Activated CD4-positive, alpha-beta T cell treated with anti-CD3 and anti-CD28 coated beads, Interleukin-2, amount 50 U/mL, for 48 hours (primary cell): ENCODE measurements around the gene RPA3.
"Not testable (repeated sequence)": the region's sequence is repeated elsewhere in the genome, so short reads cannot be mapped to it uniquely, and the experiment has no call there.

Experiments used
- DNase-seq, 2 experiments: peaks; one replicate each; pipeline ENCODE4 v3.0.0-alpha.2; 2020

The RPA3 gene

DNA sequence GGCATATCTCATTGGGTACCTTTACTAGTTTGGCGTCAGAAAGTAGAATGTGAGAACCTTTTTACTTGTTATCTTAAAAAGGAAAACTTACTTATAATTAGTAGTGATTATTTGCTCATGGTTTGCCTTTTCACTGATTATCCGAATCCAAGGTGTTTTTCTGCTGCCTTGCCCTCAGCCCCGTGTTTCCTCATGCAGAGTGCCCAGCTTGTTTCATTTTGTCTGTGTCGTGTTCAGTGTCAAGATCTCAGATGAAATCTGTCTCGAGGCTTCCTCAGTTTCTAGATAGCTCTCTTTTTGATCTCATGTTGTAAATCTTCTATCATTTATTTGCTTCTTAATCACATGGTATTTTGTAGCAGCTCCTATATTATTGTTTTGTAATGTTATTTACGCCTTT lies 30.1 kb downstream of the RPA3 start:
- no peak for DNase-seq

- no peak for DNase-seq
These were observed 30.6 kb downstream of the RPA3 start for GRCh38 chr7:7687800-7688199.

GRCh38 chr7:7686811-7687508 lies 31.4 kb downstream of the RPA3 start:
- no peak for DNase-seq

GRCh38 chr7:7682861-7683260 lies 35.5 kb downstream of the RPA3 start:
- DNase-seq: no peak

GRCh38 chr7:7681936-7682329 lies 36.5 kb downstream of the RPA3 start:
- DNase-seq: no peak

- DNase-seq: peak in 1 of 2 experiments; percentile 21
These were observed 37.0 kb downstream of the RPA3 start for GRCh38 chr7:7681191-7681935.

DNA sequence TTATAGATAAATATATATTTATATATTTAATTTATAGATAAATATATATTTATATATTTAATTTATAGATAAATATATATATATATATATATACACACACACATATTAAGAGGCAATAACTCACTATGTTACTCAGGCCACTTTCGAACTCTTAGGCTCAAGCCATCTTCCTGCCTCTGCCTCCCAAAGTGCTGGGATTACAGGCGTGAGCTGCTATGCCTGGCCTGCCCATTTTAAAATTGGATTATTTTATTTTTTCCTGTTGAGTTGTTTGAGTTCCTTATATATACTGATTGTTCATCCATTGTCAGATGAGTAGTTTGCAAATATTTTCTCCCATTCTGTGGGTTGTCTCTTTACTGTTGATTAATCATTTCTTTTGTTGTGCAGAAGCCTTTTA lies 38.8 kb downstream of the RPA3 start:
- DNase-seq: not testable (repeated sequence)

DNA sequence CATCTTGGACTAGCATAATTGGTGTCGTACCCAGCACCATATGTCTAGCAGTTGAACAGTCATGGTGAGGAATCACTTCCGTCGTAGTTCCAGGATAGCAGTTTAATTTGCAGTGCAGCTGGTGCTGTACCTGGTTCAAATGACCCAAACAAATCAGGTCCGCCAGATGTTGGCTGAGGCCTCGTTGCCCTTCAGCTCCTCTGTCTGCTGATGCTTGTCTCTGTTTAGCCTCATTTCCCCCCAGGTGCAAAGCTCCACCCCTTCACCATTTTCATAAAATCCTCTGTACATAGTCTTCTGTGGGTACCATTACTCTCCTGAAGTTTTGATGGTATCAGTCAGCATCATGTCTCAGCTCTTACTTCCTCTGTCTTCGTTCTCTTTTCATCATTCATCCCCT lies 42.7 kb downstream of the RPA3 start:
- no peak for DNase-seq

DNA sequence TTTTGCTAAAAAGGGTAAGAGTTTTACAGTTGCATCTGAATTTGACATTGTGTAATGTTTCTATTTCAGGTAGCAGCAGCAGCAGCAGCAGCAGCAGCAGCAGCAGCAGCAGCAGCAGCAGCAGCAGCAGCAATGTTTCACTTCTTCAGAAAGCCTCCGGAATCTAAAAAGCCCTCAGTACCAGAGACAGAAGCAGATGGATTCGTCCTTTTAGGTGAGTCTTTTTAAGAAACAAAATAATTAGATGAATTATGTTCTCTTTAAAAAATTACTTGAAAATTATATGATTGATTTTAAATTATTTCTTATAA lies 45.2 kb downstream of the RPA3 start:
- no peak for DNase-seq

GRCh38 chr7:7672545-7673239 lies 45.7 kb downstream of the RPA3 start:
- peak; percentile 12 to 30 for DNase-seq

DNA sequence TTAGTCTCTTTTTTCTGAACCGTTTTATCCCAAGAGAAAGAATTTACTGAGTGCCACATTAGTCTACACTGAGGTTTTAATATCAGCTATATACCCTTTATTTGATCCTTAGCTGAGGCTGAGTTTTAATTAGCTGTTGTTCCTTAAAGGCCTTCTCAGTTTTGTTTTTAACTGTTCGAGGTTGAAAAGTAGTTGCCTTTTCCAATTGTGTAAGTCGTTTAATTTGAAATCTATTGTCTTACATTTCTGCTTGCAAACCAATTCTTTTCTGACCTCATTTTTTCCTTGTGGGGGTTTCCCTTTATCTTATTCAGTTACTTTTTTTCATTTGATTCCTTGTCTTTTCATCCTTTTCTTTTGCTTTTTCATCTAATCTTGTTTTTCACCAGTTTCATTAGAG lies 47.0 kb downstream of the RPA3 start:
- no peak for DNase-seq

DNA sequence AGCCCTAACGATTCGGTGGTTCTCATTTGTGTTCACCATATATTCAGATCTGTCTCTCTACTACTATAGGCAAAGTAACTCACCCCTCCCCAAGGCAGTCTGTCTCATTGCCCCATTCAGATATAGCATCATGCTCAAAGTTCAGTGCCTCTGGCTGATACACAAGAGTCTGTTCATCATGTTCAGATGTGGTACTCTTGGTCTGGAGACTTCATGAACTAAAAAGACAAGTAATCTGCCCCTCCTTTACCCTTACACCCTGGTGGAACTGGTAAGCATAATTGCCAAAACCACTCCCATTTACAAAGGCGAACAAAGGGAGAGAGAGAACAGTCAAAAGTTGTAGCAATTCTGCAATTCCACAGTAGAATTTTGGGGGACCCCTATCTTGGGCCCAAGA lies 47.9 kb downstream of the RPA3 start:
- no peak for DNase-seq

- no peak for DNase-seq
These were observed 49.7 kb downstream of the RPA3 start for GRCh38 chr7:7668706-7669105.

DNA sequence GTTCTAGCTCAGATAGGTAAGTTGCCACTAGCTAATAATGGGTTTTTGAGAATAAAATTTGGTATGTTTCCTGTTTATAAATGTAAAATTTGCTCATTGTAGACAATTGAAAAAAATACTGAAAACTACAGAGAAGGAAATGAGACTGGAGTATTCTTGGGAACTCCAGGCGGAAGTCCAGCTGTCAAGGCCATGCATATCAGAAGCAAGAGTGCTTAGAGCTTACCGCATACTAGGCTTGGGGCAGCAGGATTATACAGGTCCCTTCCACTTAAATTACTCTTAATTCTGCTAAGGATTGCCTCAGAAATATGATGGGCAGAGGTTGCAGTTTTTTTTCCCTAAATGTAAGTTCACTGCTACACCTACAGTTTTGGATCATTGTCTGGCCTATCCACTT lies 51.2 kb downstream of the RPA3 start:
- DNase-seq: no peak

GRCh38 chr7:7665031-7665430 lies 53.4 kb downstream of the RPA3 start:
- DNase-seq: no peak

DNA sequence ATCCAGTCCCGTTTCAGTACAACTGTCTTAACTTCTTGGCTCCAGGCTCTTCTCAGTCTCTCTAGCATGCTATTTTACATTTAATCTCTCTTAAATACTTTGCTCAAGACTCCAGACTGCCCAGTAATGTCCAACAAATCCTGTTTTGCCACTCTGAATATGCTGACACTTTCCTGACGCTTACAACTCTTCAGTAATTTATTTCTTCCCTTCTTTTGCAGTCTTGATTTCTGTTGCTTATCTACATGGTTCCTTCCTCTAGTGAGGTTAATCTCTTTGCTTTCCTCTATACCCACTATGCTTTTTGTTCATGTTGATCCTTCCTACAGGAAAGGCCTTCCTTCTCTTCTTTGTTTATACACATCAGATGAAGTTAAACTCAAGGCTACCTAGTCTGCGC lies 54.1 kb downstream of the RPA3 start:
- no peak for DNase-seq

DNA sequence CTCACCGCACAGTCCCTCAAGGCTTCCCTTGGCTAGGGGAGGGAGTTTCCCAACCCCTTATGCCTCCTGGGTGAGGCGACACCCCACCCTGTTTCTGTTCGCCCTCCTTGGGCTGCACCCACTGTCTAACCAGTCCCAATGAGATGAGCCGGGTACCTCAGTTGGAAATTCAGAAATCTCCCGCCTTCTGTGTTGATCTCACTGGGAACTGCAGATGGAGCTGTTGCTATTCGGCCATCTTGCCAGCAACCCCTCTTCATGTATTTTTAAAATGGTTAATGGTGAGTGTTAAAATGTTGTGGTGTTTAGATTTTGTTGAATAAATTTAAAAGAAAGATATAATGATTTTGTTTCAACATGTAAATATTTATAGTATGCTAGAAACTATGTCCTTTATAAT lies 55.9 kb downstream of the RPA3 start:
- no peak for DNase-seq

GRCh38 chr7:7656459-7656858 lies 61.9 kb downstream of the RPA3 start:
- not testable (repeated sequence) for DNase-seq

- no peak for DNase-seq
These were observed 63.3 kb downstream of the RPA3 start for GRCh38 chr7:7654964-7655715.

DNA sequence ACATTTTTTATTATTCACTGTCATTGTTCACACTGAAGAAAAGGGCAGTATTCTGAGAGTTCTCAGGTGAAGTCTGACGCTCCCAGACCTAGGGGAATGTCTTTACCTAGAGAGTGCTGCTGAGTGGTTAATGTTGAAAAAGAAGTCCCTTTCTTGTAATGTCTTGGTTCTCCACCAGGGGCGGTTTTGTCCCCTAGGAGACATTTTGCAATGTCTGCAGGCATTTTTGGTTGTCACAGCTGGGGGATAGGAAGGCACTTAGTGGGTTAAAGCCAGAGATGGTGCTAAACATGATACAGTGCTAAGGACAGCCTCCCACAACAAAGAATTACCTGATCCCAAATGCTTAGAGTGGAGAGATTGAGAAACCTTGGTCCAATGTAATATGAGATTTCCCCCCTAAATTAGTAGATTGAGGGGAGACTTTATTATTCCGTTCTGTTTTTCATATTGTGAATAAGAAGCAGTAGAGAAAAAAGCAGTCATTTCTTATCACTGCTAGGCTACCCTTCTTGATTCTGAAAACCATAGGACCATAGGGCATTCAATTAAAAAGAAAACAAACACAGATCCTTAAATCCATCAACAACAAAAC lies 64.7 kb downstream of the RPA3 start:
- peak; percentile 16 to 30 for DNase-seq

DNA sequence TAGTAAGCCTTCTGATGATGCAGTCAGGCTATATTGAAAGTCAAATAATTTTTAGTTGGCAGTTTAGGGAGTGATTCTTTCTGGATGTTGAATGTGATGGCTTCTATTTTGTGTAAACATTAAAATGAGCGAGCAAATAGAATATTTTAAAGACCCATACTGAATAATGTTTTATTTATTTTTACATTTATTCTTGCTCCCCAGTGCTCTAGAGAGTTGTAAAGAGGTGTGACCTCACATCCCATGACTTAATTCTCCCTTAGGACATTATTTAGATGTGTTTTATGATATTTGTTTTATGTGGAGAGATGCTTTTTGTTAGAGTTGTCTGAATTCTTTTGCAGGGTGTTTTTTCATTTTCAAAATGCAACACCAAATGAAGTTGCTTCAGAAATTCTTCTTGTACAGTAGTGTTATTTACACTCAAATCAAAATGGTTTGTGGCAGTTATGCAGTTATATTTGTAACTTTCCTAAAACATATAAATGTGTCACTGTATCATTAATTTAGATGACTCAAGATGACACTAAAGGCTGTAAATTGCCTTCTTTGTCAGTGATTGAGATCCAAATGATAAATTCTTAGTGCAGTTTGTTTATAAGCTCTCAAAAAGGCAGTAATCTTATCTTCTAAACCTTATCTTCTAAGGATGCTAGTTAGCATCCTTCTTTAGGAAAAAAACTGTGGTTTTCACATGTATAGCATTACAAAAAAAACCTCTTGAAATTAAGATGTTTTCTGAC lies 65.4 kb downstream of the RPA3 start:
- no peak for DNase-seq

GRCh38 chr7:7651479-7651878 lies 66.9 kb downstream of the RPA3 start:
- no peak for DNase-seq
